GM12892 (cell line): ENCODE data around the gene PCK1.

Source experiments
- POLR2A ChIP-seq: IDR thresholded peaks from 2 replicates; pipeline ENCODE4 v1.6.1; 2011; ENCODE audit warnings: low read depth, low read length, control low read depth
- POLR2AphosphoS5 ChIP-seq: IDR thresholded peaks from 2 replicates; pipeline ENCODE4 v1.6.1; 2011; ENCODE audit warnings: low read depth, low read length, control low read depth
- TAF1 ChIP-seq: IDR thresholded peaks from 2 replicates; pipeline ENCODE4 v1.6.1; 2011; ENCODE audit warnings: low read depth, mild to moderate bottlenecking, control low read depth, low read length, borderline replicate concordance

GRCh38 chr20:57579898-57580447, 19.1 kb downstream of the PCK1 start:
- TF ChIP-seq POLR2A (no peak), POLR2AphosphoS5 (no peak), TAF1 (no peak)
